ENCODE data around the gene DSCAML1. TPM values are rescaled to one million over a fixed set of nuclear protein-coding genes. Genes with fewer than 3 reads are reported as not detected.
A peak's percentile ranks its signal among the peaks of the same experiment; 100 is the strongest.

The DSCAML1 gene
- total RNA-seq, 1 experiment from 2014 or later = 0.15 TPM

- H3K4me3 Mint-ChIP-seq = no peak overlapping the region
- no peak overlapping the region for H3K27ac ChIP-seq (ENCODE audit: insufficient read length, low read depth, low read length)
- no peak overlapping the region for H3T11ph ChIP-seq (ENCODE audit: low read length)
- no peak overlapping the region for H3K18ac ChIP-seq (ENCODE audit: insufficient read length, low read depth, low read length)
- H3K79me1 ChIP-seq (ENCODE audit: insufficient read depth, low read depth, low read length, poor library complexity, severe bottlenecking) = no peaks in the 10 kb centered on the region
- no peaks in the 10 kb centered on the region for H3K4me1 ChIP-seq (ENCODE audit: insufficient read depth, low read length)
- H3K36me3 Mint-ChIP-seq (ENCODE audit: insufficient read depth in 1 of 3, low read depth in 3 of 3) = peaks cover 0 to 10% (median 0%) of the 10 kb centered on the region in 3 experiments; a peak in 2 of 7 replicates
- H3K79me2 ChIP-seq (ENCODE audit: insufficient read depth, low read length) = no peaks in the 10 kb centered on the region
- H3K9me3 ChIP-seq (ENCODE audit: control insufficient read depth, low read depth, low read length) = no peaks in the 10 kb centered on the region
- no peak overlapping the region for H3K9ac ChIP-seq (ENCODE audit: extremely low read depth, insufficient read length, low read length)
- no peak overlapping the region for H3K23ac ChIP-seq (ENCODE audit: insufficient read length, low read depth, low read length)
- no peaks in the 10 kb centered on the region for H3K27me3 ChIP-seq (ENCODE audit: insufficient read depth, low read length)
- no peak overlapping the region for H2BK15ac ChIP-seq (ENCODE audit: low read depth, low read length)
- no CpG with 5 or more reads among the region's 8 CpGs for WGBS (ENCODE audit: extremely low coverage, insufficient read length, low lambda C conversion rate)
- H4K91ac ChIP-seq (ENCODE audit: insufficient read length, low read depth, low read length) = no peak overlapping the region
- H2BK12ac ChIP-seq (ENCODE audit: insufficient read length, low read depth, low read length) = no peak overlapping the region
- no peak for TF ChIP-seq CTCF (conservative IDR thresholded peaks at IDR 0.05)
- no peak overlapping the region for H3K4ac ChIP-seq (ENCODE audit: low read depth, low read length)
- H2BK120ac ChIP-seq (ENCODE audit: low read depth, low read length, poor library complexity, severe bottlenecking) = no peak overlapping the region
- no peak overlapping the region for H3K14ac ChIP-seq (ENCODE audit: insufficient read depth, low read length)
- H3K27ac Mint-ChIP-seq = no peak overlapping the region
- H3K56ac ChIP-seq (ENCODE audit: insufficient read length, low read depth, low read length) = no peak overlapping the region
- no peak overlapping the region for H2AK5ac ChIP-seq (ENCODE audit: insufficient read length, low read length)
- no peak overlapping the region for H4K8ac ChIP-seq (replicated peaks; ENCODE audit: insufficient read length, low read depth, low read length)
- peaks cover 2% of the 10 kb centered on the region for H4K20me1 ChIP-seq (ENCODE audit: control insufficient read depth, insufficient read depth, insufficient read length)
- H3K4me1 Mint-ChIP-seq = peaks cover 29 to 32% of the 10 kb centered on the region in 2 experiments
- H2BK5ac ChIP-seq (ENCODE audit: insufficient read length, low read length) = no peak overlapping the region
- no peaks in the 10 kb centered on the region for H3K9me3 Mint-ChIP-seq
- no peak overlapping the region for H3K4me2 ChIP-seq (ENCODE audit: insufficient read depth, insufficient read length, low read length)
- no peak overlapping the region for H2BK20ac ChIP-seq (ENCODE audit: low read depth, low read length, poor library complexity, severe bottlenecking)
- peaks cover 3% of the 10 kb centered on the region for H3K27me3 Mint-ChIP-seq (ENCODE audit: low read depth)
- no peak overlapping the region for H2AFZ ChIP-seq (ENCODE audit: low read length)
- peak; percentile 12 for DNase-seq
- H3K23me2 ChIP-seq (ENCODE audit: insufficient read length, low read depth, low read length, poor library complexity, severe bottlenecking) = no peaks in the 10 kb centered on the region
- no peak overlapping the region for H4K5ac ChIP-seq (ENCODE audit: insufficient read length, low read depth, low read length)
Observed at GRCh38 chr11:117835576-117835975, 38.6 kb upstream of the DSCAML1 start.

Measured in H9 (cell line).